ENCODE results near the gene STRIP2. TPM values are rescaled to one million over a fixed set of nuclear protein-coding genes. Genes with fewer than 3 reads are reported as not detected.

Gene STRIP2
- total and polyA plus RNA-seq, 2 donors (not counting 1 experiment from before 2014, with no cell fraction given) = 0.21 to 0.79 TPM

DNA sequence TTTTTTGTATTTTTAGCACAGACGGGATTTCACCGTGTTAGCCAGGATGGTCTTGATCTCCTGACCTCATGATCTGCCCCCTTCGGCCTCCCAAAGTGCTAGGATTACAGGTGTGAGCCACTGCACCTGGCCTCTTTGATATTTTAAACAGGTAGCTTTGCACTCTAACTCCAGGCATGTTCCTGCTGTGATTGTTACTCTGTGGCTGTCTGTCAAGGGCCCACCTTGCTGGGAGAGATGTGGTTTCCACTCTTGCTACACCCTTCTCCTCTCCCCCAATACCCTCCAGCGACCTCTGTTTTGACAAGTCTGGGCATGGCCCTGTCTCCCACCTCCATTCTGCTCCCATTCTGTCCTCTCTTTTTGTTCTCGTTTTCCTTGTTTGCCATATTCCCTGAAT, 85.2 kb downstream of the STRIP2 start:
- Histone ChIP-seq H3K27me3 (replicated peaks in 1 of 4; ENCODE audit: control extremely low read depth in 1 of 4, control insufficient read depth in 3 of 4, insufficient read depth in 4 of 4, low read length in 3 of 4) (peaks cover 0 to 13% (median 0%) of the 10 kb centered on the region in 4 experiments), H3K36me3 (replicated peaks in 1 of 2; ENCODE audit: control extremely low read depth in 1 of 2, control insufficient read depth in 1 of 2, extremely low read depth in 1 of 2, insufficient read depth in 2 of 2, low read length in 1 of 2) (no peaks in the 10 kb centered on the region), H3K4me2 (replicated peaks; ENCODE audit: low read depth, low read length, poor library complexity, severe bottlenecking) (no peak overlapping the region), H3K4me1 (ENCODE audit: control insufficient read depth in 2 of 2, insufficient read depth in 2 of 2, low read length in 2 of 2) (no peaks in the 10 kb centered on the region), H2AFZ (ENCODE audit: insufficient read depth, low read depth, low read length, poor library complexity, severe bottlenecking) (no peak overlapping the region), H4K20me1 (ENCODE audit: control insufficient read depth, insufficient read depth, low read length, poor library complexity, severe bottlenecking) (no peaks in the 10 kb centered on the region), H3K9ac (ENCODE audit: low read length) (no peak overlapping the region), H3K79me2 (ENCODE audit: control insufficient read depth, insufficient read depth, low read length) (no peaks in the 10 kb centered on the region), H3K9me3 (ENCODE audit: control extremely low read depth in 1 of 3, control insufficient read depth in 2 of 3, insufficient read depth in 1 of 3, low read length in 2 of 3) (no peaks in the 10 kb centered on the region), H3K4me3 (ENCODE audit: control extremely low read depth in 1 of 5, extremely low read depth in 1 of 5, insufficient read depth in 1 of 5, low read depth in 2 of 5, low read length in 4 of 5) (no peak overlapping the region), H3K27ac (ENCODE audit: low read length in 2 of 2) (no peak overlapping the region)
- intact Hi-C loops (cut with micrococcal nuclease) = no loop called here
- ATAC-seq (ENCODE audit: low read depth) = no peak
- DNase-seq = no peak
- POLR2A ChIA-PET = no interaction called here
- TF ChIP-seq, protein P1, sequence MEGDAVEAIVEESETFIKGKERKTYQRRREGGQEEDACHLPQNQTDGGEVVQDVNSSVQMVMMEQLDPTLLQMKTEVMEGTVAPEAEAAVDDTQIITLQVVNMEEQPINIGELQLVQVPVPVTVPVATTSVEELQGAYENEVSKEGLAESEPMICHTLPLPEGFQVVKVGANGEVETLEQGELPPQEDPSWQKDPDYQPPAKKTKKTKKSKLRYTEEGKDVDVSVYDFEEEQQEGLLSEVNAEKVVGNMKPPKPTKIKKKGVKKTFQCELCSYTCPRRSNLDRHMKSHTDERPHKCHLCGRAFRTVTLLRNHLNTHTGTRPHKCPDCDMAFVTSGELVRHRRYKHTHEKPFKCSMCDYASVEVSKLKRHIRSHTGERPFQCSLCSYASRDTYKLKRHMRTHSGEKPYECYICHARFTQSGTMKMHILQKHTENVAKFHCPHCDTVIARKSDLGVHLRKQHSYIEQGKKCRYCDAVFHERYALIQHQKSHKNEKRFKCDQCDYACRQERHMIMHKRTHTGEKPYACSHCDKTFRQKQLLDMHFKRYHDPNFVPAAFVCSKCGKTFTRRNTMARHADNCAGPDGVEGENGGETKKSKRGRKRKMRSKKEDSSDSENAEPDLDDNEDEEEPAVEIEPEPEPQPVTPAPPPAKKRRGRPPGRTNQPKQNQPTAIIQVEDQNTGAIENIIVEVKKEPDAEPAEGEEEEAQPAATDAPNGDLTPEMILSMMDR (IDR thresholded peaks at IDR 0.05) = no peak
- TF ChIP-seq EZH2 (IDR thresholded peaks at IDR 0.05; ENCODE audit: borderline replicate concordance, insufficient read depth, low read depth, low read length, poor library complexity, severe bottlenecking) = no peak
- Mint-ChIP-seq H3K9me3 (ENCODE audit: insufficient read depth) (no peaks in the 10 kb centered on the region), H3K4me3 (no peak overlapping the region), H3K27me3 (peaks cover 12% of the 10 kb centered on the region), H3K4me1 (no peaks in the 10 kb centered on the region), H3K27ac (no peak overlapping the region)
- CTCF ChIA-PET = interaction anchor here (1.1 kb wide), 1 partner anchor 12 kb away, joined by 4 read pairs; no protein-coding TSS in a partner anchor
- WGBS (ENCODE audit: insufficient coverage) = 62% methylated on average over 5 of the region's 5 CpGs

DNA sequence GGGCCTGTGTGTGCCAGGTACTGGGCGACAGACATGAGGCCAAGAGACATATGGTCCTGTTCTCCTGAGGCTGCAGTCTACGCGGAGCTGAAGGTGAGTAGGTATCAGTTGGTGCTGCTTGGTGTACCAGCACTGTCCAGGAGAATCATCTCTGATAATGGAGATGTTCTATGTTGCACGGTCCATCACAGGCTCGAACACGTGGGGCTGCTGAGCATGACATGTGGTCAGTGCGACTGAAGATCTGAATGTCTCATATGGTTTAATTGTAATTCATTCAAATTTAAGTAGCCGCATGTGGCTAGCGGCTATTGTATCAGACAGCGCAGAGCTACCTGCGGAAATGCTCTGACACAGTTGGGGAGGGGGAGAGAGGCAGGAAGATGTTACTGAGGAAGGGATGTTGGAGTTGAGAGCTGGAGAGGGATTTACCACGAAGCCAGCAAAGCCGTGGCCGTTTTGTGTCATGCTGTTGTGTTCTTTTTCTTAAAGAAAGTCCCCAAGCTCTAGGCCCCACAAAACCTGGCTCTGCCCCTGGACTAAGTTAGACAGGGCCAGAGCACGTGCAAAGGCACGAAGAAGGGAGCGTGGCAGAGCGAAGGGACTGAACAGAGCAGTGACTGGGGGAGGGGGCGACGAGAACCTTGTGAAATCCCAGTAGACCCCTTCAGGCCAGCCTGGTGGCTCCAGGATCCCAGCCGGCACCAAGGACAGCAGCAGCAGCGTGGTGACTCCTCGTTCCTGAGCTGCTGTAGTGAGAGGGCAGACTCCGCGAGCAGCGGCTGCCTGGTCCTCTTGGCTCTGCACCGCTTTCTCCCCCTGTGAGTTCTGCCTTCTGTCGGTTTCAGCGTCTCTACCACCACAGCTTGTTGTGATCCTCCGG, 88.1 kb downstream of the STRIP2 start:
- WGBS (ENCODE audit: insufficient coverage) = 62% methylated on average over 30 of the region's 30 CpGs
- ATAC-seq (ENCODE audit: low read depth) (no peak), DNase-seq (no peak)
- H3K27ac ChIP-seq (ENCODE audit: low read length in 2 of 2) = no peak overlapping the region
- ChIA-PET CTCF (no interaction called here), POLR2A (interaction anchor here (0.6 kb wide), 1 partner anchor 15 kb away, joined by 7 read pairs; no protein-coding TSS in a partner anchor)
- intact Hi-C loops (cut with micrococcal nuclease) = no loop called here
- no peaks in the 10 kb centered on the region for H4K20me1 ChIP-seq (ENCODE audit: control insufficient read depth, insufficient read depth, low read length, poor library complexity, severe bottlenecking)
- H3K9me3 Mint-ChIP-seq (ENCODE audit: insufficient read depth) = no peaks in the 10 kb centered on the region
- H3K79me2 ChIP-seq (ENCODE audit: control insufficient read depth, insufficient read depth, low read length) = no peaks in the 10 kb centered on the region
- H3K4me2 ChIP-seq (replicated peaks; ENCODE audit: low read depth, low read length, poor library complexity, severe bottlenecking) = no peak overlapping the region
- H3K9me3 ChIP-seq (ENCODE audit: control extremely low read depth in 1 of 3, control insufficient read depth in 2 of 3, insufficient read depth in 1 of 3, low read length in 2 of 3) = no peaks in the 10 kb centered on the region
- H3K4me1 ChIP-seq (ENCODE audit: control insufficient read depth in 2 of 2, insufficient read depth in 2 of 2, low read length in 2 of 2) = no peaks in the 10 kb centered on the region
- TF ChIP-seq EZH2 (IDR thresholded peaks at IDR 0.05; ENCODE audit: borderline replicate concordance, insufficient read depth, low read depth, low read length, poor library complexity, severe bottlenecking) = no peak
- H3K4me1 Mint-ChIP-seq = no peaks in the 10 kb centered on the region
- peaks cover 25% of the 10 kb centered on the region for H3K27me3 Mint-ChIP-seq
- H3K9ac ChIP-seq (ENCODE audit: low read length) = no peak overlapping the region
- H3K27me3 ChIP-seq (replicated peaks in 1 of 4; ENCODE audit: control extremely low read depth in 1 of 4, control insufficient read depth in 3 of 4, insufficient read depth in 4 of 4, low read length in 3 of 4) = peaks cover 0 to 15% (median 0%) of the 10 kb centered on the region in 4 experiments
- H3K4me3 ChIP-seq (ENCODE audit: control extremely low read depth in 1 of 5, extremely low read depth in 1 of 5, insufficient read depth in 1 of 5, low read depth in 2 of 5, low read length in 4 of 5) = no peak overlapping the region
- H3K4me3 Mint-ChIP-seq = no peak overlapping the region
- no peaks in the 10 kb centered on the region for H3K36me3 ChIP-seq (replicated peaks in 1 of 2; ENCODE audit: control extremely low read depth in 1 of 2, control insufficient read depth in 1 of 2, extremely low read depth in 1 of 2, insufficient read depth in 2 of 2, low read length in 1 of 2)
- no peak overlapping the region for H3K27ac Mint-ChIP-seq
- no peak overlapping the region for H2AFZ ChIP-seq (ENCODE audit: insufficient read depth, low read depth, low read length, poor library complexity, severe bottlenecking)
